Activated CD4-positive, alpha-beta T cell treated with anti-CD3 and anti-CD28 coated beads, Interleukin-2, amount 50 U/mL, for 1 hour (primary cell): ENCODE data around the gene SLC6A20.
"Not testable (repeated sequence)": the region's sequence is repeated elsewhere in the genome, so short reads cannot be mapped to it uniquely, and the experiment has no call there.

Experiments
- DNase-seq: peaks from one replicate; pipeline ENCODE4 v3.0.0-alpha.2; 2020

Gene SLC6A20

GRCh38 chr3:45777111-45777745, 19.1 kb downstream of the SLC6A20 start:
- no peak for DNase-seq

DNA sequence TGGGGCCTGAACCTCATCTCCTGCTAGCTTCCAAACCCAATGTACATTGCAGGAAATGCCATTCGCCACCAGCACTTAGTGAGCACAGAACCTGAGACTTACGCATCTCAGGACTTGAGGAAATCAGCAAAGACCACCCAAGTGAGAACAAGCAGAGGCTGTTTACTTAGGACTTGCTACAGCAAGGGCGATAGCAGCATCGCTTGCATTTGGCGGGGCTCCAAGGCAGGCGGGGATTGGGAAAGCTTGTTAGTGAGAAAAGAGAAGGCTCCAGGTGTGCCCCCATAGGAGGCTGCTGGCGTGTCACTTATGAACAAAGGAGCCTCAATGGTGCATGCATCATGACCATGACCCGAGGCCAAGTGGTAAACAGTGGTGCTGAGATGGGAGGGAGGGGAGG, 19.7 kb downstream of the SLC6A20 start:
- DNase-seq = no peak

GRCh38 chr3:45776301-45776595, 20.1 kb downstream of the SLC6A20 start:
- DNase-seq = no peak

DNA sequence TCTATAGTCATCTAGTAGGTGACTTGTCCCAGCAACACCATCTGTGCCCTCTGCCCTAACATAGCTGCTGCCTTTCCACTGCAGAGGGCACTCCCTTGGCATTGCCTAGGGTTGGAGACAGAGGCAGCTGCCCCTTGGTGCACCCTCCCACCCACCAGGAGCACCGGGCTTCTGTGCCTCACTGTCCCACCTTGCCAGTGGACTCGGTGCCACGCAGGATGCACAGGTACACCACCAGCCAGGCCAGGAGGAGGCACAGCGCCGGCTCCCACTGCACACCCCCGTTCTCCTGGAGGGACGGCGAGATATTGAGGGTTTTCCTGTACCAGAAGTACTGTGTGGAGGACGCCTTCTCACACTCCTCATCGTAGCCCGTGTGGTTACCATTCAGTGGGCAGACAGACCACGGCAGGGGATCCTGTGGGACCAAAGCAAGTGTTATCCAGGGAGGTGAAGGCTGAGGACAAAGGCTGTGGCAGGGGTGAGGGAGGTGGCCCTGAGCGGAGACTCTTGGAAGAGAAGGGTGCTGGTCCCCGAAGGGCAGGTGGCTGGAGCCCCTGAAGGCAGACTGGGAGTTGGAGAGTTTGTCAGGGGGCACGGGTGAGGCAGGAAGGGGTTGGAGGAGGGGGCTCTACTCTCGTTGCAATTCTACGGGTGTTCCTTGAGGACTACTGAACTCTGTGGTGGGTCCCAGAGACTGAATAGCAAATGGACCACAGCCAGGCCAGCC, 20.6 kb downstream of the SLC6A20 start:
- DNase-seq = no peak

- DNase-seq = no peak
These were observed 21.5 kb downstream of the SLC6A20 start for GRCh38 chr3:45774581-45775521.

DNA sequence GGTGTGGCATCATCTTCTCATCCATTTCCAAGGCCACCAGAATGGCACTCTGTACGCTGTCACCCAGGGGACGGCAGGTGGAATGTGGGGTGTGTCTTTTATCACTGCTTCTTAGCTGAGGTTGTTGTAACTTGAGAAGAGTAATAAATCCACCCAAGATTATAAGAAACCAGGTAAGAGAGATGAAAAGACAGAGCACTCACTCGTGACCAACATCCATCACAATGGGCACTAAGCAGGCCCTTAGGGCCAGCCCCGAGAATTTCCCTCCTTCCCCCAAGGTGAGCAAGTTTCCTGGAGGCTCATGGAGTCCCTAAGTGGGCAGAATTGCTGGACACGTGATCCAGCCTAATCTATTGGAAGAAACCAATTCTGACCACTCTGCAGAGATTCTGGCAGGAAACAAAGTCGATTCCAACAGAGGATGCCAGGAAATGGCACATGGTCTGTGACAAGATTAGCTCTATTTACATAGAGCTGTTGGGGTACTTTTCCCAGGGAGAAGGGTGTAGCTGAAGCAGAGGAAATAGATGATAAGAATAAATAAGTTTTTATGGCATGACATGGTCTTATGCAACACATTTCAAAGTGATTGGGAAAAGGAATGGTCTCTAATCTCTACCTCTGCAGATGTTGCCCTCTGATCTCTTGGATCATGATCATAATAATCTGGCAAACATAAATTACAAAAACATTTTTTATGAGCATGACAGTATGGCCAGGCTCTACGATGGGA, 22.5 kb downstream of the SLC6A20 start:
- no peak for DNase-seq

DNA sequence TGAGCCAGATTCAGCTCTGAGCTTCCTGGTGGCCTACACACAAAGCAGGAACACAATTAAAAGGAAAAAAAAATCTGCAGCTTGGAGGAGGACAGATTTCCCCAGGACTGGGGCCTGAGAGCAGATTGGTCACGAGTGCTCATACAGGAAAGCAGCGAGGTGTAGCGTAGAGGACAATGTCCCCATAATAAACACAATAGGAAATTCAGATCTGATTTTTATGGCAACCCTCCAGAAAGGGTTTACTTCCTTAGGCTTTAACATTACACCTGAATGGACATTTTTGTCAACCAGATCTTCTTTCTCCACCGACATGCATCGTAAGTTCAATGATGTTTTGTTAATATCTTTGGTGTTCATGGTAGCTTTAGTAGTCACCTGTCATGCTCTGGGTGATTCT, 23.3 kb downstream of the SLC6A20 start:
- DNase-seq = no peak

- DNase-seq = no peak
These were observed 23.8 kb downstream of the SLC6A20 start for GRCh38 chr3:45772341-45773035.

- DNase-seq = no peak
These were observed 24.5 kb downstream of the SLC6A20 start for GRCh38 chr3:45771831-45772230.

- no peak for DNase-seq
These were observed 25.1 kb downstream of the SLC6A20 start for GRCh38 chr3:45771166-45771775.

- no peak for DNase-seq
These were observed 30.4 kb downstream of the SLC6A20 start for GRCh38 chr3:45765958-45766357.

DNA sequence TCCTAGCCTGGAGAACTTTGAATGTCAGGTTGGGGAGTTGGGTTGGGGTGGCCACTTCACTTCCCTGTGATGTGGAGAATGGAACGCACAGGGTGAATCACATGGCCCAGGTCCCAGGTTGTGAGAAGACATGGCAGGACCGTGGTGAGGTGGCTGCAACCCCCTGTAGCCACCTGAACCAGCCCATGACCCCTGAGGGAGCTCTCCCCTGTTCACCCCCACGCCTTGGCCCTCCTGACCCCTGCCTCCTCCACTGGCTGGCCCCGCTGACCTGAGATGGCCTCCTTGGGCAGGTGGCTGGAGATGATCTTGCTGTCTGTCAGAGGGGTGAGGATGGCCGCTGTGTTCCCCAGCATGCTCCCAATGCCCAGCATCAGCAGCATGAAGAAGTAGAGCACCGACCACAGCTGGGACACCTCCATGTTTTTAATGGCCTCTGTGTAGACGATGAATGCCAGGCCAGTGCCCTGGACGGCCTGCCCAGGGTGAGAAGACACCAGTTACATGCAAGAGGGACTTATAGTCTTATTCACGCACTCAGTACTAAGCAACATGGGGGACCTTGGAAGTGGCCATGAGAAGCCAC, 31.0 kb downstream of the SLC6A20 start:
- DNase-seq = no peak

GRCh38 chr3:45763303-45763675, 33.0 kb downstream of the SLC6A20 start:
- no peak for DNase-seq

DNA sequence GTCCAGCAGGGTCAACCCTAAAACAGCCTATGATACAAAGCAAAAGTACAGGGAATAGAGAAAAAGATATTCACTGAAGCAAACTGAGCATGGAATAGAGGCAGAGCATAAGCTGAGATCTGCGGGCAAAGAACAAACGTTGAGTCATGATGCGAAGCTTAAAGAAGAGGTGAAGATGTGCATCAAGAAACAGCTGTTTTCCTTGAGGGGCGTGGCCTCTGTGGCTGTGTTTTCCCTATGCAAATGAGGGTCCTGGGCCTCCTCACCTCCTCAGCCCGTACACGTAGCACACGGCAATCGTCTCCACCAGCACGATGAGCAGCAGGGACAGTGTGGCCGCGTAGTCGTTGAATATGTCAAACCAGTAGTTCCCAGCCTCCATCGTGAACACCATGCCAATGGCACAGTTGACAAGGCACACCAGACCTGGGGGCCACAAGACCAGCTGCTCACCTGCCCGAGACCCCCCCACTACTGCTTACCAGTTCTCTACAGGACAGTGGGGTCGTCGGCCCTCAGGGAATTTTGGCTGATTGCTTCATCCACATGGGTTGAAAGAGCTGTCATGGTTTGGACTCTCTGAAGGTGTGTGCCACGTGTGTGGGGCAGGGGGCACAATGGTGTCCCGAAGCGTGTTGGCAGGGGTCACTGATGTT, 33.6 kb downstream of the SLC6A20 start:
- no peak for DNase-seq

DNA sequence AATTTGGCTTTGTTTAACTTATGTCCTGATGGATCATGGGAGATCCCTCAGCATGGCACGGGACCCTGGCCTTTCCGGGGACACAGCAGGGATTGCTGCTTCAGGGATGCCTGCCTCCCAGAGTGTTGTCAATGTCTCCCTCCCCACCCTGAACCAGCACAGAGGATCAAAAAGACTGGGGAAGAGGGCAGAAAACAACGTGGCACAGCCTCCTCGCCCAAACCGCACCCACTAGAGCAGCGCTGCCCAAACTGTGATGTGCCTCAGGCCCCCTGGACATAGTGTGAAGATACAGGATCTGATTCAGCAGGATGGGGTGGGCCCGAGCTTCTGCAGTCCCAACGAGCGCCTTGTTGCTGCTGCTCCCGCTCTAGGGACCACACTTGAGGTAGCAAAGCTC, 34.5 kb downstream of the SLC6A20 start:
- DNase-seq = no peak

- DNase-seq = peak; percentile 34
These were observed 35.2 kb downstream of the SLC6A20 start for GRCh38 chr3:45760878-45761711.

DNA sequence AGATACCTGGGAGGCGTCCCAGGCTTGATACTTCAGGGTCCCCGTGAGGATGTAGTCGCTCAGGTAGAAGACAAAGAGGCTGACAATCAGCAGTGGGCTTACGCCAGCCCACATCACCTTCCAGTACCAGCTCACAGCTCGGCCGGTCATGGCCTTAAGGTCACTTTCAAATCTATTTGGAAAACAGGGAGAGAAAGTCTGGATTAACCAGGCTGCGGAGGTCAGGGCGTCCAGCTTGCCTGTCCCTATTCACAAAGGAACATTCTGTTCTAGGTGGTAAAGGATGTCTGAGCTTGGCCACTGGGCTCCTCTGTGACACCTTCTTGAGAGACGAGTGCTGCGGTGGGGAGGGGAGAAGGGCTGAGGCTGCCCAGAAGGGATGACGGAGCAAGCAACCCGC, 36.5 kb downstream of the SLC6A20 start:
- DNase-seq = no peak

GRCh38 chr3:45758871-45759270, 37.5 kb downstream of the SLC6A20 start:
- DNase-seq = no peak

GRCh38 chr3:45757141-45757540, 39.2 kb downstream of the SLC6A20 start:
- DNase-seq = not testable (repeated sequence)

- no peak for DNase-seq
These were observed 40.3 kb downstream of the SLC6A20 start for GRCh38 chr3:45756055-45756454.
